GM21717 (cell line): ENCODE results near the gene BRIP1.
"Not testable (repeated sequence)": the region's sequence is repeated elsewhere in the genome, so short reads cannot be mapped to it uniquely, and the experiment has no call there.

Experiments
- ATAC-seq: cut with Tn5 transposase; IDR thresholded peaks from one replicate; pipeline ENCODE4 v1.9.1; 2021; ENCODE audit warnings: mild to moderate bottlenecking, moderate library complexity; ENCODE audit not compliant: unreplicated experiment

The BRIP1 gene

DNA sequence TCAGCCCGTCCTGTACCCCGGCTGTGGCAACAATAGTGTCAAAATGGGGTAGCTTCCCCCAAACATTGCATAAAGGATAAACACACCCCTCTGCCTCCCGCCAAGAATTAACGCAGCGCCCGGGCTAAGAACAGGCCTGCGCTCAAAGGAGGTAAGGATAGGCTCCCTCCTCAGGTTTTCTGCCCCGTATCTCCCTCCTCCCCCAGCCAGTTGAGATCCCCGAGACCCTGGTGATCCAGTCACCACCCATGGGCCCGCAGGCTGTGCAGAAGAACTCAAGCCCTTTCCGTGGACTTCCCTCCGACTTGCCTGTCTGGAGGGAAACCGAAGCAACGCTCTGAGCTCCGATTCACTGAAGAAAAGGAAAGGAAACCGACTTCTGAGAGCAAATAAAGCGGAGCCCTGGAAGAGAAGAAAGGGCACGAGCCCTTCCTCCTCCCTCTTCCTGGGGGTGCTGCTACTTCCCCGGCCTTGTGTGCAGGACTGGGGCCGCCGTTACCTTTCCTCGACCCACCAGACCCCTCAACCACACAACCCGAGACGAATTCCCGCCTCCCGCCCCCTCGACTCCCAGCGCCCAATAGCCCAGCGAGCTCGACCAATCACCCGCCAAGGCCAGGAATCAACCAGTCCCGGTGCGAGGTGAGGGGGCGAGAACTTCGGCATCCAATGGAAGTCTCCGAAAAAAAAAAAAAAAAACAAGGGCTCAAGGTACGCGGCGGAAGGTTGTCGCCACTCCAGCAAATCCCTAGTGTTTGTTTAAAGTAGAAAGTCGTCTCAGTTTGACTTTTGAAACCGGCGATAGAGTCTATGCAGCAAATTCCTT is at the start of gene BRIP1:
BRIP1 (minus strand) TSS at position 554 of the 826 bp plus-strand sequence. CDS start 1,989 bp downstream, outside the sequence.
- peak; percentile 92 for ATAC-seq

DNA sequence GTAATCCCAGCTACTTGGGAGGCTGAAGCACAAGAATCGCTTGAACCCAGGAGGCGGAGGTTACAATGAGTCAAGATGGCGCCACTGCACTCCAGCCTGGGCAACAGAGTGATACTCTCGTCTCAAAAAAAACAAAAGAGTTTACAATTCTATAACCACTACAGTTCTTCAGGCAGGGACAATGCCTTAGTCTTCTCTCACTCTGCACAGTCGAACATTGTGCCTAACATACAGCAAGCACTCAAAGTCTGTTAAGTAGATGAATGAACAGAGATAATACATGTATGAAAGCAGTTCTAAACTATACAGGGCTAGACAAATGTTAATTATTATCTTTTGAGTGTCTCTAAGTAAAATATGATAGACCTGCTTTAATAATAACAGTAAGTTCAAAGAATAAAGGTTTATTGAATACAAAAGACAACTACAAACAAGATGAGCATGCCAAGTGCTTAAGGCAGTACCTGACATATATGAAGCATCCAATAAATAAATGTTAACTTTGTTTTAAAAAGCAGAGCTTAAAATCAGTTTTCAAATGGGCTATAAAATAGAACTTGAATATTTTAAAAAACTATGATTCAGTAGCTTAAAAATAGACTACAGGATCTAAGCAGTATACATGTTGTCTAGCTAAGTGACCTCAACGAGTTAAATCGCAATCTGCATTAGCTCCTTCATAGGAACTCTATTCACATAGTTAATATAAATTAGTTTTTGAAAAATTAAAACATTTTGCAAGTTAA is 45.1 kb upstream of the BRIP1 start:
- ATAC-seq, result no peak

DNA sequence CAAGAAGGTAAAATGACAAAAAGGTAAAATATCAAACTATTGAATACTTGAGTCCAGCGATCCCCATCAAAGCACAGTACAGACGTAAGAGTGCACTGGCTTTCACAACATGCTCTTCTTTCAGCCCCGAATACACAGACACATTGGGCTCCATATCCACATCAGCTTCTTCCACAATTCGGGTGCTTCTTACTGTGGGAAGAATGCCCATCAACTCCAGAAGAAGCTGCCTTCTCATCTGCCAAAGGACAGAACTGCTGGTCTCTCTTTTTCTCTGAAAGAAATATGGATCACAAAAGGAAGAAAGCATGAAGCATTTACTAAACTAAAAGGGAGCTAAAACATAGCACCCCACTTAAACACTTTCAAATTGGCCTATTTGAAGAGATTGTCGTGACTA is 44.0 kb upstream of the BRIP1 start:
- ATAC-seq, result no peak

DNA sequence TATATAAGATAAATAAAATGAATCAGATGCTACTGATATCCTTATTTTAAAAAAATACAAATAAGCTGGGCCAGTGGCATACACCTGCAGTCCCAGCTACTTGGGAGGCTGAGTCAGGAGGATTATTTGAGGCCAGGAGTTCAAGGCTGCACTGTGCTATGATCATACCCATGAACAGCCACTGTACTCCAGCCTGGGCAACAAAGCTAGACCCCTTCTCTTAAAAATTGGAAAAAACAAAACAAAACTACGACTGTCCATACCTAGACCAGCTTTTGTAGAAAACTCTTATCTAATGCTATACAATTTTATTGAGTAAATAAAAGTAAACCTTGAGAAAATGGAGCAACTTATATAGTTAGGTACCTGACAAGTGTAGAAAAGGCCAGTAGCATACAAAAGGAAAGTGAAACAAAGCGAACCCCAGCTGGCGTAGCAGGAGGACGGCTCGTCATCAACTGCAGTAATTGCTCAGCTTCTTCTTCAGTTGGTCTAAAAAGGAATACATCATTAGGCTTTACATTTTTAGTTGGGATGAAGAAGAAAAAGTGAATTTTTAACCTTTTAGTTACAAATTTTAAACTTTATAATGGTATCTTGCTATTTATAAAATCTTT is 40.9 kb upstream of the BRIP1 start:
- peak; percentile 91 for ATAC-seq

DNA sequence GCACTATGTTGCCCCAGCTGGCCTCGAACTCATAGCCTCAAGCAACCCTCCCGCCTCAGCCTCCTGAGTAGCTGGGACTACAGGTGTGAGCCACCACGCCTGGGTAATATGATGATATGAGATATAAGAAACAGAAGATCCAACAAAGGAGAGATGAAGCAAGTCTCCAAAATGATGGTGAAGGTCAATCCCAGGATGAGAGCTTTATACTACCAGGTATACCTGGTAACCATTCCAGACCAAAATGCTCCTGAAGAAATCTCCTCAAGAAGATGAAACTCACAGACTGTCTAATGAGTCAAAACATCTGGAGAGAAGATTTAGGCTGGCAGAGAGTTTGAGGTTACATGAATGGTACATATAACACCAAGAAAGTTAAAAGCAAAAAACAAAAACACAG is 39.9 kb upstream of the BRIP1 start:
- no peak for ATAC-seq

DNA sequence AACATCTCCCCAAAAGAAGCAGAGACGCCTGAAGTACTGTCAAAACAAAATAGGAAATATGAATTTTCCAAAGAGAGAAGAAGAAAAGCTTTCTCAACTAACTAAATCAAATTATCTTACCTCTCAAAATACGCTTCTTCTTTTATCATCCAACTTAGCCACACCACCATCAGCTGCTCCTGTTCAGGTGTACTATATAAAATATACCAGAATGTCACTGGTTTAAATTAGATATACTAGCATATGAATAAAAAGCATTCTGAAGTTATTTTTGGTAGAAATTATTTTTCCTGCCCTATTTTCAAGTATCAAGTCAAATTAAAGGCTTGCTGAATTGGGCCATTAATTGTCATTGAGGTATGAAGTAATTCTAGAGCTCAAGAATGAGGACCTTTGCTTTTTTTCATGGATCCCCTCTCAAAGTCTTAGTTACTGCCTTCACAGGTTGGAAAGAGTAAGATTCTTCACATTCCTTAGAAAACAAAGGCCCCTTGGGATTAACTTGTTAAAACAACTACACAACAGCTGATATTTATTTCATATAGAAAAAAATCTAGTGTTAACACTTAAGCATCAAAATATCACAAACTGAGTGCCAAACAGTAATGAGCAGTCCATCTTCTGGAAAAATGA is 34.3 kb upstream of the BRIP1 start:
- no peak for ATAC-seq

DNA sequence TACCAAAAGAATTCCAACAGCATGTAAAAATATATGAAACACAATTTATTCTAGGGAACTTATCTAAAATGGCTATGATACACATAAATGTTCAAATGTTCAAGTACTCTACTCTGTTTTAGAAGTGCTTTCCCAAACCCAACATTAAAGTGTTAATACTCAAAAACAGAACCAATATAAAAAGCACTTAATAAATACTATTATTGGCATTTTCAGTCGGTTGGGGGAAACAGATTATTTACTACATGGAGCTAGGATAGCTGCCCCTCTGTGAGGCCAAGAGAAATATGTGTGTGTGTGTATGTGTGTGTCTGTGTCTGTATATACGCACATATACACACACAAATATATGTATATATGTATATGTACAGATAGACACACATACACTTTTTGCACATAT is 32.1 kb upstream of the BRIP1 start:
- no peak for ATAC-seq

DNA sequence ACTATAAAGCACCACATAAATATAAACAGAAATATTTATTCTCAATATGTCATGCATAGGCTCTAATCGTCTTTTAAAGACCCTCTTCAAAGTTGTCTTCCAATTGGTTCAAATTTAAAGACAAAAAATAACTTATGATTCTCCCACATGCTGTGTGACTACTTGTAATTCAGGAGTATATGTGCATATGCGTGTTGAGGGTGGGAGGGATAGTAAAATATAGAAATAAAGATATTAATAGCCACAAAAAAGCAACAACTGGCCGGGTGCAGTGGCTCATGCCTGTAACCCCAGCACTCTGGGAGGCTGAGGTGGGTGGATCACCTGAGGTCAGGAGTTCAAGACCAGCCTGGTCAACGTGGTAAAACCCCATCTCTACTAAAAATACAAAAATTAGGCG is 31.0 kb upstream of the BRIP1 start:
- ATAC-seq, result not testable (repeated sequence)

DNA sequence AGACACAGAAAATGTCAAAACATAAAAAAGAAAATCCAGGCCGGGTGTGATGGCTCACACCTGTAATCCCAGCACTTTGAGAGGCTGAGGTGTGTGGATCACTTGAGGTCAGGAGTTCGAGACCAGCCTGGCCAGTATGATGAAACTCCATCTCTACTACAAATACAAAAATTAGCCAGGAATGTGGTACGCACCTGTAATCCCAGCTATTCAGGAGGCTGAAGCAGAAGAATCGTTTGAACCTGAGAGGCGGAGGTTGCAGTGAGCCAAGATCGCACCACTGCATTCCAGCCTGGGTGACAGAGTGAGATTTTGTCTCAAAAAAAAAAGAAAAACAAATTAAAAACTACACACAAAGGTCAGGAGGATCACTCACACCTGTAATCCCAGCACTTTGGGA is 24.4 kb upstream of the BRIP1 start:
- not testable (repeated sequence) for ATAC-seq

DNA sequence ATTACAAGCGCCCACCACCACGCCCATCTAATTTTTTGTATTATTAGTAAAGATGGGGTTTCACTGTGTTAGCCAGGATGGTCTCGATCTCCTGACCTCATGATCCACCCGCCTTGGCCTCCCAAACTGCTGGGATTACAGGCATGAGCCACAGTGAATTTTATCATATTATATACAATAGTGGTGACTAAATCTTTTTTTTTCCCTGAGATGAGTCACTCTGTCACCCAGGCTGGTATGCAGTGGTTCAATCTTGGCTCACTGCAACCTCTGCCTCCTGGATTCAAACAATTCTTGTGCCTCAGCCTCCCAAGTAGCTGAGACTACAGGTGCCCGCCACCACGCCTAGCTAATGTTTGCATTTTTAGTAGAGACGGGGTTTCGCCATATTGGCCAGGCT is 22.5 kb upstream of the BRIP1 start:
- ATAC-seq, result not testable (repeated sequence)

DNA sequence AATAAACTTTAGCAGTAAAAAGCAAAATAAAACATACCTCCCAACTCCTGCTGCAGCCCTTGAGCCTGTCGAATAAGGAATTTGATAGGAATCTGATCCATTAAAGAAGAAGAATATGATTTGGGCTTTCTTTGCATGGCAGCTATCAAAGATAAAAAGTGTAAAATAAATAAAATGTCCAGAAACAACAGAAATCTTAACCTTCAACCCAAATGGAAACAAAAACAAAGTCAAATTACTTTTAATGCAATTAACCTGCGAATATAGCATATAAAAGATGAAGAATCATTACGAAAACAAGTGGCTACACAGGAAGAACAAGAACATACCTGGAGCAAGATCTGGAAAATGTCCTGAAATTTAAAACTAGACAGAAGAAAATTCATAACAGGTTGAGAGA is 21.5 kb upstream of the BRIP1 start:
- no peak for ATAC-seq

DNA sequence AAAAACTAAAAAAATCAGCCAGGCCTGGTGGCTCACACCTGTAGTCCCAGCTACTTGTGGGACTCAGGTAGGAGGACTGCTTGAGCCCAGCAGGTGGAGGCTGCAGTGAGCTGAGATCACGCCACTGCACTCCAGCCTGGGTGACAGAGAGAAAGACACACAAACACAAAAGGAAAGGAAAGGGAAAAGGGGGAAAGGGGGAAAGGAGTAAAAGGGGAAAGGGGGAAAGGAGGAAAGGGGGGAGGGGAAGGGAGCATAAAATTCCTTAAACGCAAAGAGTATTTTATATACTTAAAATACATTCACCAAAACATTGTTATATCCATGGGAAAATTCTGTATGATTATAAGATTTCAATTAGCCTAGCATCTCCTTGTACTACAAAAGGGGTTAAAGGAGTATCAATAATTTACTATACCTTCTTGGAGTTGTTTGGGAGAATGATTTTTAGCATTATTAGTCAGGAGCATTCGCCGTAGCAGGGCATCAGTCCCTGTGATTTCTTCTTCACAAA is 17.3 kb upstream of the BRIP1 start:
- ATAC-seq, result no peak

DNA sequence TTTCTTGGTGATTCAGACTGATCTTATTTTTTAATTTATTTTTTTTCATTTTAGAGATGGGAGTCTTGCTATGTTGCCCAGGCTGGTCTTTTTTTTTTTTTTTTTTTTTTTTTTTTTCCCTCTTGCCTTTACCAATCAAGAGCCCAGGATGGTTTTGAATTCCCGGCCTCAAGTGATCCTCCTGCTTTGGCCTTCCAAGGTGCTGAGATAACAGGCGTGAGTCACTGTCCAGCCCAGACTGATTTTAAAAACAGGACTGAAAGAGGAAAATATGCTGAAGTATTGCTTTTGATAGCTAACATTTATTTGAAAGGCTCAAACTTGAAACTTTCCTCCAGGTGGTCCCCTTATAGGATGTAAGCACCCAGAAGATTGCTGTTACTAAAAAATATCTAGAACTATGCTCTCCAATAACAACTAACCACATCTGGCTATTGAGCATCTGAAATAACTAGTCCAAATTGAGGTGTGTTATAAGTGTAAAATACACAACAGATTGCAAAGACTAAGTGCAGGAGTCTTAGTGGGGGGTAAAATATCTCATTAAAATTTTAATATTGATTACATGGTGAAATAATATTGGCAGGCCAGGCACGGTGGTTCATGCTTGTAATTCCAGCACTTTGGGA is 15.8 kb upstream of the BRIP1 start:
- ATAC-seq, result no peak

DNA sequence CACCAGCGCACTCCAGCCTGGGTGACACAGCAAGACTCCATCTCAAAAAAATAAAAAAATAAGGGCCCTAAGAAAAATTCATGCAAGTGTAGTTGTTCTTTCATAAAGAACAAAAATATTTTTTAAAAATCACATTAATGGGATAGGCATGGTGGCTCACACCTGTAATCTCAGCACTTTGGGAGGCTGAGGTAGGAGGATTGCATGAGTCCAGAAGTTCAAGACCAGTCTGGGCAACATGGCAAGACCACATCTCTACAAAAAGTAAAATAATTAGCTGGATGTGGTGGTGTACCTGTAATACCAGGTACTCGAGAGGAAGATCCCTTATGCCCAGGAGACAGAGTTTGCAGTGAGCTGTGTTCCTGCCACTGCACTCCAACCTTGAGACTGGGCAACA is 15.2 kb upstream of the BRIP1 start:
- no peak for ATAC-seq

DNA sequence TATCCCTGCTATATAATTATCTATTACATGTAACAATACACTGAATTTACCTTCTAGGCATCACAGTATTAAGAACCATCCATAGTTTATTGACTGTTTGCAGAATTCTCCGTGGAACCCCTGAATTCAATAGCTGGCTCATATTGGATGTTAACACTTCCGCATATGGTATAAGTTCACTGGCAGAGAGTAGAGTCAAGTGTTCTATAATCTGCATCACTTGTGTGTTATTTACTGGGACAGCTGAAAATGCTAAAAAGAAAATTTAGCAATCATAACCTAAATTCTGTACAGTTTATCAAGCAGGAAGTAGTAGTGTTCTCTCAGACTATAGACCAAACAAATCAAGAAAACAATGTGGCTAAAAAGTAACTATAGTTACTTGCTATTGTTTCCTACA is 14.5 kb upstream of the BRIP1 start:
- no peak for ATAC-seq

DNA sequence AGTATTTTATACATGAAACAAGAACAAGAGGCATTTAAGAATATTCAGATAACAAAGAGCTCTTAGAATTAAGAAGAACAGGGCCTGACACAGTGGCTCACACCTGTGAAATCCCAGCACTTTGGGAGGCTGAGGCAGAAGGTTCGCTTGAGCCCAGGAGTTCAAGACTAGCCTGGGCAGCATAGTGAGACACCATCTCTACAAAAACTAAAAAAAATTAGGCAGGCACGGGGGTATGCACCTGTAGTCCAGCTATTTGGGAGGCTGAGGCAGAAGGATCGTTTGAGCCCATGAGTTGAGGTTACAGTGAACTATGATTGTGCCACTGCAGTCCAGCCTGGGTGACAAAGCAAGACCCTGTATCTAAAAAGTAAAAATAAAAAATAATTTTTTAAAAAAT is 12.5 kb upstream of the BRIP1 start:
- ATAC-seq, result no peak

DNA sequence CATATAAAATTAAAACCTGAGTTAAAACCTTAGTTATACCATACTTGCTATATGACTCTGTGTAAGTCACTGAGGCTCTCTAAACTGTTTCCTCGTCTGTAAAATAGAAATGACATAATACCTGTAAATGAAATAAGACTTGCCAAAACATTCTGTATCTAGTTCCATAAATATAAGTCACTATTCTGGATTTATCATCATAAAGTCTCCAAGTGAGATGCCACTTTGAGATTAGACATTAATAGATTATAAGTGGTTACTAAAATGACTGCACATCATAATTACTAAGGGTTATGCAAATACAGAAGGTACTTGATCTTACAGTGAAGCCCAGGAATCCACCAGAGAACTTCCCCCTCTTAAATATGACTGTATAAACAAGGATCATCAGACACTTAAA is 12.0 kb upstream of the BRIP1 start:
- ATAC-seq, result no peak

DNA sequence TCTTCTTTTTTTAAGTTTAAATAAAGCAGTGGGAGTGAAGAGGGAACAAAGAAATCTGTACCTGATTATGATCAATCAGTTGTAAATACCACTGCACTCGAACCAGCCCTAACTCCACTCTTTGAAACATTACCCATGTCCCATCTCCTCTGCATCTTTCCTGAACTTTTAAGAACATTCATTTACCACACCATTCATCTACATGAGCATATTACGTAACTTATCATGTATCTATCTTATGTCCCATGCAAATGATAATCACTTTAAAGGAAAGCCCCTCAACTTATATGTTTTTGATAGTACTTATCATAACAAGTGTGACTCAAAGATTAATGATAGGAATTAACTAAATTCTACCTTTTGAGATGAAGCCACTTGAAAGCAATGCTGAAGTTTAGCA is 10.7 kb upstream of the BRIP1 start:
- no peak for ATAC-seq

DNA sequence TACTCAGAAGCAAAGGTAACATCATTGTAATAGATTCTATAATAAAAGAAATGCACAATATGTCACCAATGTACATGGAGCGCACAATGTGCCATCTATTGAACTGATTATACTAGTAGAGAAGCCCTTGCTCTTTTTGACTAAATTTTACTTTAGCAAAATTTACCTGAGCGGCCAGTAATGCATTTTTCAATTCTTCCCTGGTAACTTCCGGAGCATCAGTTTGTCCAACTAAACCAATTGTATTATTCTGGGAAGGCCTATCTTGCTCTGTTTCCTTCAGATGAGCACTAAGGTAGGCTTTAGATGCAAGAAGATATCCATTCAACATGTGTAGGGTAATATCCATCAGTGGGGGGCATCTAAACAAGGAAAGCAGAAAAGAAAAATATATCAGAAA is 8.8 kb upstream of the BRIP1 start:
- ATAC-seq, result no peak

DNA sequence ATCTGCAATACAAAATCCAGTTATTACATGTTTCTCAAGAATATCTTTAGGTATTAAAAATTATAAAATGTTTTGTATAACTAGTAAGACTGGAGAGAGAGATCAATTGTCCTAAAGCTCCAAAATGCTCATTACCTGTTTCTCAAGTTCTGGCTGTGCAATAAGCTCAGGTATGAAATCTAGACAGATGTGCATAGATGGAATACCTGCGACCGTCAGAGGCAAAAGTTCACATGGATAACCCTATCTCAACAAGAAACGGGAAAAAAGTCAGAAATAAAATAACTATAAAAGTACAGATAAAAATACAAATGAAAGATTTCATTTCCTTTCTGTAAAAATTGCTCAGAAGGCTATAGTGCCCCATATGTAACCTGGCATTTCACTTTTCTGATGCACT is 5.8 kb upstream of the BRIP1 start:
- no peak for ATAC-seq

DNA sequence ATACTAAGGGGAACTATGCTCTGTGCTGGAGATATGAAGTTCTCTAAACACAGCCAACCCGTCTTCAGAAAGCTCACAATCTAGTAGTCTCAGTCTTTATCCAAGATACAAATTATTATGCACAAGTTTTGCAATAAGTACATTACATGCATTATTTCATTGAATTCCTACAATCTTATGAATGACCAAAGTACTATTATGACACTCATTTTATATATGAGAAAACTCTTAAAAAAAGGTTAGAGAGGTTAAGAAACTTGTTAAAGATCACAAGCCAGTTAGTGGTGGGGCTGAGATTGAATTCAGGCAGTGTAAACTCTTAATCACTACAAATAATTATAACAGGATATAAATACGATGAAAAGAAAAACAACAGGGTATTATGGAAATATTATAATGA is 4.7 kb upstream of the BRIP1 start:
- no peak for ATAC-seq
